SK-MEL-5 (cell line): ENCODE results near the gene CRP. TPM values are rescaled to one million over a fixed set of nuclear protein-coding genes. Genes with fewer than 3 reads are reported as not detected.
"Not testable (repeated sequence)": the region's sequence is repeated elsewhere in the genome, so short reads cannot be mapped to it uniquely, and the experiment has no call there.

Experiments used
- DNase-seq: peaks from one replicate; pipeline ENCODE4 v3.0.0-alpha.2; 2016; ENCODE audit warnings: low read depth, low spot score
- in situ Hi-C: cut with HindIII; loops from 2 replicates; pipeline ENCODE4 v1.10.0; 2016; ENCODE audit warnings: low sequenced_read_pairs, high pct_unique_total_duplicates, low pct_unique_long_range_greater_than_20kb
- total RNA-seq: library from RNA; depleted of rRNA; stranded (reverse); fragments of >200 nt; shearing (Covaris generic); gene quantifications from 2 replicates; pipeline ENCODE4 v1.2.3, GENCODE V29; 2014

Gene CRP
- total RNA-seq, 1 experiment from 2014 or later: not detected

GRCh38 chr1:159707472-159708260, 6.7 kb downstream of the CRP start:
- in situ Hi-C loops: no loop called here
- no peak for DNase-seq

GRCh38 chr1:159705904-159706256, 8.5 kb downstream of the CRP start:
- in situ Hi-C loops: no loop called here
- DNase-seq: no peak

- in situ Hi-C loops: no loop called here
- peak; percentile 98 for DNase-seq
These were observed 9.0 kb downstream of the CRP start for GRCh38 chr1:159705251-159705903.

- DNase-seq: no peak
- in situ Hi-C loops: no loop called here
These were observed 9.9 kb downstream of the CRP start for GRCh38 chr1:159704481-159704880.

- in situ Hi-C loops: no loop called here
- no peak for DNase-seq
These were observed 14.1 kb downstream of the CRP start for GRCh38 chr1:159700312-159700711.

- no peak for DNase-seq
- in situ Hi-C loops: no loop called here
These were observed 14.7 kb downstream of the CRP start for GRCh38 chr1:159699653-159700052.

- in situ Hi-C loops: no loop called here
- no peak for DNase-seq
These were observed 15.1 kb downstream of the CRP start for GRCh38 chr1:159699246-159699645.

- DNase-seq: no peak
- in situ Hi-C loops: no loop called here
These were observed 26.9 kb downstream of the CRP start for GRCh38 chr1:159687511-159687910.

GRCh38 chr1:159686599-159687299, 27.6 kb downstream of the CRP start:
- in situ Hi-C loops: no loop called here
- DNase-seq: no peak

GRCh38 chr1:159678939-159679338, 35.5 kb downstream of the CRP start:
- DNase-seq: no peak
- in situ Hi-C loops: no loop called here

- in situ Hi-C loops: no loop called here
- DNase-seq: no peak
These were observed 39.3 kb downstream of the CRP start for GRCh38 chr1:159675046-159675445.

- in situ Hi-C loops, DNase-seq: not testable (repeated sequence)
These were observed 42.0 kb downstream of the CRP start for GRCh38 chr1:159672390-159672789.

GRCh38 chr1:159669338-159669737, 45.1 kb downstream of the CRP start:
- no peak for DNase-seq
- in situ Hi-C loops: no loop called here

GRCh38 chr1:159668739-159669138, 45.6 kb downstream of the CRP start:
- in situ Hi-C loops: no loop called here
- no peak for DNase-seq

GRCh38 chr1:159664247-159664646, 50.1 kb downstream of the CRP start:
- in situ Hi-C loops: no loop called here
- DNase-seq: no peak

GRCh38 chr1:159663552-159663951, 50.8 kb downstream of the CRP start:
- no peak for DNase-seq
- in situ Hi-C loops: no loop called here
